GM23338 (cell line): ENCODE data around the gene RSBN1L. TPM values are rescaled to one million over a fixed set of nuclear protein-coding genes. Genes with fewer than 3 reads are reported as not detected.

Experiments used
- ATAC-seq: fragments of 200-7000 bp; cut with Tn5 transposase; 3 replicates; pipeline ENCODE4 v1.9.1; 2020
- DNase-seq: peaks from one replicate; pipeline ENCODE4 v3.0.0-alpha.2; 2015; ENCODE audit warnings: low spot score
- H2AFZ ChIP-seq: fragments of 200-600 bp; sonication (generic); 2 replicates; pipeline ENCODE4 v1.8.0; 2016; ENCODE audit warnings: antibody characterized with exemption, mild to moderate bottlenecking, moderate library complexity
- H3F3A ChIP-seq: fragments of 200-600 bp; sonication (generic); replicated peaks from 2 replicates; pipeline ENCODE4 v1.8.0; 2017; ENCODE audit warnings: antibody characterized with exemption, mixed run types, low read depth
- H3K27ac ChIP-seq: fragments of 200-600 bp; sonication (generic); 2 replicates; pipeline ENCODE4 v1.6.1; 2016; ENCODE audit warnings: low read depth
- H3K27me3 ChIP-seq: fragments of 200-600 bp; sonication (generic); 2 replicates; pipeline ENCODE4 v1.8.0; 2016; ENCODE audit warnings: mild to moderate bottlenecking, mixed run types, moderate library complexity; ENCODE audit not compliant: insufficient read depth
- H3K36me3 ChIP-seq: fragments of 200-600 bp; sonication (generic); 2 replicates; pipeline ENCODE4 v1.8.0; 2016; ENCODE audit warnings: mild to moderate bottlenecking; ENCODE audit not compliant: insufficient read depth
- H3K4me1 ChIP-seq: fragments of 200-600 bp; sonication (generic); 2 replicates; pipeline ENCODE4 v1.8.0; 2016; ENCODE audit warnings: mild to moderate bottlenecking, moderate library complexity; ENCODE audit not compliant: insufficient read depth
- H3K4me2 ChIP-seq: fragments of 200-600 bp; sonication (generic); 2 replicates; pipeline ENCODE4 v1.7.1; 2017; ENCODE audit warnings: mixed run types
- H3K4me3 ChIP-seq: fragments of 200-600 bp; sonication (generic); 2 replicates; pipeline ENCODE4 v1.6.1; 2016; ENCODE audit warnings: mixed run types
- H3K79me2 ChIP-seq: fragments of 200-600 bp; sonication (generic); replicated peaks from 2 replicates; pipeline ENCODE4 v1.8.0; 2017; ENCODE audit warnings: mild to moderate bottlenecking; ENCODE audit not compliant: insufficient read depth
- H3K9me2 ChIP-seq: fragments of 200-600 bp; sonication (generic); 2 replicates; pipeline ENCODE4 v1.8.0; 2017; ENCODE audit not compliant: insufficient read depth
- H4K20me1 ChIP-seq: fragments of 200-600 bp; sonication (generic); replicated peaks from 2 replicates; pipeline ENCODE4 v1.8.0; 2017; ENCODE audit warnings: mild to moderate bottlenecking; ENCODE audit not compliant: insufficient read depth
- H3K27ac Mint-ChIP-seq: 2 replicates; pipeline ENCODE4 v1.8.0; 2020; ENCODE audit warnings: inconsistent platforms, mild to moderate bottlenecking, moderate library complexity, mixed read lengths
- H3K27me3 Mint-ChIP-seq: 3 replicates; pipeline ENCODE4 v1.8.0; 2022; ENCODE audit warnings: low read depth, mild to moderate bottlenecking, moderate library complexity, mixed read lengths, inconsistent platforms; ENCODE audit not compliant: insufficient read depth, poor library complexity
- H3K36me3 Mint-ChIP-seq: 3 replicates; pipeline ENCODE4 v1.8.0; 2021; ENCODE audit warnings: low read depth, mild to moderate bottlenecking, inconsistent platforms, moderate library complexity, mixed read lengths
- H3K4me1 Mint-ChIP-seq: 3 replicates; pipeline ENCODE4 v1.8.0; 2020; ENCODE audit warnings: mild to moderate bottlenecking, inconsistent platforms, mixed read lengths
- H3K4me3 Mint-ChIP-seq: 3 replicates; pipeline ENCODE4 v1.8.0; 2021; ENCODE audit warnings: moderate library complexity, mild to moderate bottlenecking, inconsistent platforms, mixed read lengths
- H3K9me3 Mint-ChIP-seq: 3 replicates; pipeline ENCODE4 v1.8.0; 2020; ENCODE audit warnings: moderate library complexity, mild to moderate bottlenecking, inconsistent platforms, mixed read lengths
- CREB1 ChIP-seq: fragments of 250-450 bp; sonication (Bioruptor Pico); IDR thresholded peaks from 2 replicates; pipeline ENCODE4 v1.5.0; 2020; ENCODE audit warnings: low read depth, mild to moderate bottlenecking, moderate library complexity
- CTCF ChIP-seq, 2 experiments: fragments of 200-600 bp in 1 of 2; sonication (generic) in 1 of 2; conservative IDR thresholded peaks; 2 replicates each; pipeline versions ENCODE4 v1.5.1 to v1.6.1; 2016 to 2017; ENCODE audit warnings: antibody characterized with exemption in 2 of 2, low read depth in 2 of 2, mild to moderate bottlenecking in 2 of 2, moderate library complexity in 1 of 2
- ETS1 ChIP-seq: IDR thresholded peaks from 2 replicates; pipeline ENCODE4 v1.6.1; 2016; ENCODE audit warnings: antibody characterized with exemption
- EZH2 ChIP-seq: fragments of 200-600 bp; sonication (generic); IDR thresholded peaks from one replicate; pipeline ENCODE4 v1.8.0; 2017; ENCODE audit warnings: antibody characterized with exemption, mild to moderate bottlenecking, low read depth; ENCODE audit not compliant: unreplicated experiment
- EZH2phosphoT487 ChIP-seq: fragments of 200-600 bp; sonication (generic); IDR thresholded peaks from one replicate; pipeline ENCODE4 v1.8.1; 2018; ENCODE audit warnings: antibody characterized with exemption; ENCODE audit not compliant: unreplicated experiment
- JUNB ChIP-seq: IDR thresholded peaks from one replicate; pipeline ENCODE4 v1.6.1; 2016; ENCODE audit warnings: antibody characterized with exemption; ENCODE audit not compliant: unreplicated experiment
- NANOG ChIP-seq: IDR thresholded peaks from 2 replicates; pipeline ENCODE4 v1.6.1; 2016; ENCODE audit warnings: antibody characterized with exemption, borderline replicate concordance
- POLR2AphosphoS5 ChIP-seq: IDR thresholded peaks from 2 replicates; pipeline ENCODE4 v1.6.1; 2016; ENCODE audit warnings: antibody characterized with exemption, low read depth
- REST ChIP-seq: IDR thresholded peaks from one replicate; pipeline ENCODE4 v1.6.1; 2018; ENCODE audit warnings: antibody characterized with exemption; ENCODE audit not compliant: unreplicated experiment
- STAT1 ChIP-seq: IDR thresholded peaks from one replicate; pipeline ENCODE4 v1.6.1; 2016; ENCODE audit warnings: antibody characterized with exemption; ENCODE audit not compliant: unreplicated experiment
- ZNF114 ChIP-seq: fragments of 250-450 bp; sonication (Bioruptor Pico); IDR thresholded peaks from 2 replicates; pipeline ENCODE4 v1.5.0; 2020; ENCODE audit warnings: mild to moderate bottlenecking, moderate library complexity
- ZNF331 ChIP-seq: fragments of 250-450 bp; sonication (Bioruptor Pico); IDR thresholded peaks from 2 replicates; pipeline ENCODE4 v1.5.0; 2020; ENCODE audit warnings: low read depth, mild to moderate bottlenecking, moderate library complexity
- ZNF462 ChIP-seq: fragments of 250-450 bp; sonication (Bioruptor Pico); IDR thresholded peaks from 2 replicates; pipeline ENCODE4 v1.5.0; 2020; ENCODE audit warnings: mild to moderate bottlenecking, moderate library complexity
- polyA plus RNA-seq: library from polyadenylated mRNA; unstranded; fragments of >200 nt; fragmentation: Nextera tagmentation; extraction: Ambion mirVana; gene quantifications from 2 replicates; pipeline ENCODE4 v1.2.1, GENCODE V29; 2016
- total RNA-seq: library from RNA; depleted of rRNA; stranded (reverse); fragments of >200 nt; shearing (Covaris generic); gene quantifications from 2 replicates; pipeline ENCODE4 v1.2.3, GENCODE V29; 2014

The RSBN1L gene
- total and polyA plus RNA-seq, 2 experiments from 2014 or later, result 9.7 to 19.7 TPM

- TF ChIP-seq CTCF (conservative IDR thresholded peaks at IDR 0.05; ENCODE audit: low read depth in 2 of 2), result no peak
- no peak for TF ChIP-seq STAT1
- TF ChIP-seq POLR2AphosphoS5, result no peak
- TF ChIP-seq ETS1, result no peak
- no peak for TF ChIP-seq CREB1 (CRISPR knock-in tag)
- no peak for TF ChIP-seq REST
- no peak for TF ChIP-seq NANOG
- no peak for TF ChIP-seq EZH2
- no peak for TF ChIP-seq ZNF331
- no peak for TF ChIP-seq JUNB
- no peak for TF ChIP-seq ZNF114
- no peak for TF ChIP-seq ZNF462
- TF ChIP-seq EZH2phosphoT487, result no peak
- Histone ChIP-seq H3K9me2 (no peaks in the 10 kb centered on the region), H3K4me1 (peaks cover 21% of the 10 kb centered on the region), H3K27ac (no peak overlapping the region), H3K4me2 (peak overlapping the region; percentile 93; the same call in 1 of the 2 replicates), H3K4me3 (peak overlapping the region; percentile 98), H3K79me2 (peaks cover 94% of the 10 kb centered on the region), H3F3A (no peaks in the 10 kb centered on the region), H4K20me1 (peaks cover 17% of the 10 kb centered on the region), H3K36me3 (no peaks in the 10 kb centered on the region), H3K27me3 (no peaks in the 10 kb centered on the region), H2AFZ (no peak overlapping the region)
- Mint-ChIP-seq H3K4me1 (peaks cover 25% of the 10 kb centered on the region), H3K9me3 (no peaks in the 10 kb centered on the region), H3K27ac (no peak overlapping the region; the same call in 1 of the 2 replicates), H3K4me3 (peak overlapping the region; percentile 48), H3K36me3 (peaks cover 6% of the 10 kb centered on the region), H3K27me3 (peaks cover 8% of the 10 kb centered on the region)
- DNase-seq (no peak), ATAC-seq (no peak)
Observed at GRCh38 chr7:77699056-77699455, 2.8 kb downstream of the RSBN1L start.
